Stomach (tissue), 4 donors: ENCODE measurements around the gene HSPA4.

Experiments
- CTCF ChIP-seq, 7 experiments: fragments of 450-650 bp in 4 of 7; fragments of 200-600 bp in 3 of 7; sonication (generic) in 3 of 7; IDR thresholded peaks; one replicate each; pipeline ENCODE4 v1.5.1; 2016 to 2019; ENCODE audit warnings: antibody characterized with exemption in 7 of 7, control low read depth in 2 of 7, mild to moderate bottlenecking in 1 of 7
- POLR2A ChIP-seq, 4 donors: fragments of 450-650 bp; IDR thresholded peaks; one replicate each; pipeline ENCODE4 v1.6.1; 2016; ENCODE audit warnings: antibody characterized with exemption in 4 of 4, control low read depth in 2 of 4, mild to moderate bottlenecking in 1 of 4, moderate library complexity in 1 of 4
- POLR2AphosphoS5 ChIP-seq, 3 donors: sonication (generic); formaldehyde crosslinking; IDR thresholded peaks; one replicate each; pipeline ENCODE4 v1.6.1; 2016; ENCODE audit warnings: antibody characterized with exemption in 3 of 3

GRCh38 chr5:133034064-133034463, 17.7 kb upstream of the HSPA4 start:
- no peak for TF ChIP-seq POLR2AphosphoS5 (IDR thresholded peaks at IDR 0.05)
- no peak for TF ChIP-seq CTCF (IDR thresholded peaks at IDR 0.05)
- no peak for TF ChIP-seq POLR2A (IDR thresholded peaks at IDR 0.05)
